ENCODE measurements around the gene WFIKKN2.

The WFIKKN2 gene

GRCh38 chr17:50834429-50835300 lies 721 bp upstream of the WFIKKN2 start:
- peak; percentile 34 for DNase-seq (ENCODE audit: low read depth)

GRCh38 chr17:50836826-50837225 lies 1.4 kb downstream of the WFIKKN2 start:
- DNase-seq (ENCODE audit: low read depth), result no peak

- no peak for DNase-seq (ENCODE audit: low read depth)
These were observed 2.0 kb downstream of the WFIKKN2 start for GRCh38 chr17:50837286-50837979.

GRCh38 chr17:50837980-50838954 lies 2.9 kb downstream of the WFIKKN2 start:
- no peak for DNase-seq (ENCODE audit: low read depth)

DNA sequence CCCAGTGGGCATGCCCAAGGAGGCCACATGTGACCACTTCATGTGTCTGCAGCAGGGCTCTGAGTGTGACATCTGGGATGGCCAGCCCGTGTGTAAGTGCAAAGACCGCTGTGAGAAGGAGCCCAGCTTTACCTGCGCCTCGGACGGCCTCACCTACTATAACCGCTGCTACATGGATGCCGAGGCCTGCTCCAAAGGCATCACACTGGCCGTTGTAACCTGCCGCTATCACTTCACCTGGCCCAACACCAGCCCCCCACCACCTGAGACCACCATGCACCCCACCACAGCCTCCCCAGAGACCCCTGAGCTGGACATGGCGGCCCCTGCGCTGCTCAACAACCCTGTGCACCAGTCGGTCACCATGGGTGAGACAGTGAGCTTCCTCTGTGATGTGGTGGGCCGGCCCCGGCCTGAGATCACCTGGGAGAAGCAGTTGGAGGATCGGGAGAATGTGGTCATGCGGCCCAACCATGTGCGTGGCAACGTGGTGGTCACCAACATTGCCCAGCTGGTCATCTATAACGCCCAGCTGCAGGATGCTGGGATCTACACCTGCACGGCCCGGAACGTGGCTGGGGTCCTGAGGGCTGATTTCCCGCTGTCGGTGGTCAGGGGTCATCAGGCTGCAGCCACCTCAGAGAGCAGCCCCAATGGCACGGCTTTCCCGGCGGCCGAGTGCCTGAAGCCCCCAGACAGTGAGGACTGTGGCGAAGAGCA lies 4.4 kb downstream of the WFIKKN2 start:
- DNase-seq (ENCODE audit: low read depth), result no peak

GRCh38 chr17:50840311-50840851 lies 5.0 kb downstream of the WFIKKN2 start:
- DNase-seq (ENCODE audit: low read depth), result no peak

- no peak for DNase-seq (ENCODE audit: low read depth)
These were observed 6.0 kb downstream of the WFIKKN2 start for GRCh38 chr17:50841277-50841948.

- DNase-seq (ENCODE audit: low read depth), result peak; percentile 58
These were observed 6.6 kb downstream of the WFIKKN2 start for GRCh38 chr17:50841949-50842354.

- DNase-seq (ENCODE audit: low read depth), result no peak
These were observed 7.2 kb downstream of the WFIKKN2 start for GRCh38 chr17:50842506-50843149.

DNA sequence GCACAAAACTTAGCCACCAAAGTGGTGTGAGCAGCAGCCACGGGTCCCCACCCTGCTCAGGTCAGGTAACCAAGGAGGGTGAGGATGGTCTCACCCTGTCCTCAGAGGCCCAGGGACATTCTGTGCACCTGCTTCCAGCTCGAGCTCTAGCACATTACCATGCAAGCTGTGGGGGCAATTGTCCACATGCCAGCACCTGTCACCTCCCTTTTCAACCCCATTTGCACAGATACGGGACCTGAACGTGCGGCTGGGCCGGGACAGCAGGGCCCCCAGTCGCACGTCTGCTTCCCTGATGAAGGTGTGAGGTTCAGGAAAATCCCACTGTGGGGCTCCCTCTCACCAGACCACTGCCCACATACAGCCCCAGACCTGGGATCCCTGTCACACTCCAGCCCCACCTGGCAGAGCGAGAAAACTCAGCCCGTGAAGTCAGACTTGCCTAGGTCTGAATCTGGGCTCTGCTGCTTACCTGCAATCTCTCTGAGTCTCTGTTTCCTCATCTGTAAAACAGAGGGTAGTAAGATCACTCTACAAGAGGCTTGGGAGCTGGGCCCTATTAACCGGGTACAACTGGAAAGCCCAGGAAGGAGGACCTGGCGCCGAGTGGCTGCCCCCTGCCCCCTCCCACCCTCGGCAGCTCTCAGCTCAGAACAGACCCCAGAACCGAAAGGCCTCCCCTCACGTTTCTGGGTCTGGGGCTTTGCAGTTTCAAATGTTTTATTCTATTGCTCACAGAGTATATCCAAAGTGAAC lies 7.9 kb downstream of the WFIKKN2 start:
- DNase-seq (ENCODE audit: low read depth), result no peak

DNA sequence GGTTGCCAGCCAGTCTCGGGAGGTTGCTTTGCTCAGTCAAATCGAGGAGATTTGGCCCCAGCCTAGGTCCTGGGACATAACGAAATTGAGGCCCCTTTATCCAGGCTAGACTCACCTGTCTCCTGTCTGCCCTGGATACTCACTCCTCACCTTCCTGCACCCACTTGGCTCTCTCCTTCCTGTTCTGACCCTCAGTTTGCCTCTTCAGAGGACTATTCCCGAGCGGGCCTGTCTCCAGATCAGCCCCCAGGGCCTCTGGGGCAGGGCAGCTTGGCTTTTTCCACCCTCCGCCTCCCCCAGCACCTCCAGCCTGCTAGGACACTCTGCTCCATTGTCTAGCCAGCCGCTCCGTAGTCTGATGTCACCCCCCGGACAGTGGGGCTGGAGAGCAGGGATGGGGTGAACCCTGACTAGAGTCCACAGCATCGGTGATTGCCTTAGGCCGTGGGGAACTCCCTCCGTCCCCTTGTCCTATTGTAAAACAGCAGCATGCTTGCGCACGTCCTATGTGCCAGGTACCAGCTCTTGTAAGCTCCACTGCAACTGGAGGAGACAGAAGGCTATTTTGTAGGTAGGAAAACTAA lies 8.8 kb downstream of the WFIKKN2 start:
- no peak for DNase-seq (ENCODE audit: low read depth)

DNA sequence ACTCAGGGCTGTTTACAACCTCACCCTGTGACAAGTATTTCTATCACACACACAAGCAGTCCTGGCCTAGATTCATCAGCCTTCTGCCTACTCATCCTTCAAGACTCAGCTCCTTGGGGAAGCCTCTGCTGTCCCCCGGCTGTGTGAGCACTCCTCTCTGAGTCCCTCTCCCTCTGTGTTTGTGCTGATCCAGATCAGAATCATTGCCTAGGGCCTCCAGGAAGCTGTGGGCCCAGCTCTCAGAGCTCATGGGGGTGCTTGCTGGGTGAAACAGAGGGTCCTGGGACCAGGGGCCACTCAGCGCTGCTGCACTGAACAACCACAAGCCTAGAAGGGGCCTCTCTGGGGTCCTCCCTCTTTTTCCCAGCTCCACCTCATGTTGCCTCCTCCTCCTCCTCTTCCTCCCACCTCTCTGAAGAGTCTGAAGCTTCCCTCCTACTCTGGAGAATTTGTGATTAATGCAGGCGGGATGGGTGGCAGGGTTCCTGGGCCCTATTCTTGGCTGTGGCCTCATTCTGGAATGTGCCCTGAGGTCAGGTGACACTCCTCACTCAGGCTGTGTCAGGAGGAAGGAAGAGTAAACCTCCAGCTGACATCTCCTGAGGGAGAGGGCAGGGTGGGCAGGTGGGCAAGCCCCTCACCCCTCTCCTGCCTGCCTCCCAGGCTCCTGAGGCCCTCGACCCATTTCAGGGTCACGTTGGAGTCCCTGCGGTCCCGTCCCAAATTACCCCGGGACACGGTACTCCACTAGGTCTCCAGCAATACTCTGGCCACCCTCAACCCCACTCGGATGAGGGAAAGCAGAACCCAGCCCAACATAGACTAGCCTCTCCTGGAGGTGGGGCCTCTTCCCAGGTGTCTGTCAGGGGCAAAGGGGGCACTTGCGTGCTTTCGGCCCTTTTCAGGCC lies 10.1 kb downstream of the WFIKKN2 start:
- DNase-seq (ENCODE audit: low read depth), result peak; percentile 65

- DNase-seq (ENCODE audit: low read depth), result no peak
These were observed 12.2 kb downstream of the WFIKKN2 start for GRCh38 chr17:50847566-50847965.

DNA sequence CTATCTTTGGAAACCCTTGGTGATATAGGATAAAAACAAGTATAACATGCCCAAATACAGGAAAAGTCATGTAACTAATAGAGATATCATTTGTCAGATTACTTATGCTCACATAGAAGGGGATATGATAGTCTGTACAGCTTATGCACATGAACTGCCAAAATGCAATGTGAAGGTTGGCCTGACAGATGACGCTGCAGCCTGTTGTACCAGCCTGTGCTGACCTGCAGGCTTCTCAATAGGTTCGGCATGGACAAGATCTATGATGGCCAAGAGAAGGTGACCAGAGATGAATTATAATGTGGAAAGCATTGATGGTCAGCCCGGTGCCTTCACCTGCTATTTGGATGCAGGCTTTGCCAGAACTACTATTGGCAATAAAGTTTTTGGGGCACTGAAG lies 12.7 kb downstream of the WFIKKN2 start:
- DNase-seq (ENCODE audit: low read depth), result no peak

GRCh38 chr17:50848711-50849110 lies 13.3 kb downstream of the WFIKKN2 start:
- no peak for DNase-seq (ENCODE audit: low read depth)

GRCh38 chr17:50850640-50851039 lies 15.3 kb downstream of the WFIKKN2 start:
- DNase-seq (ENCODE audit: low read depth), result no peak

DNA sequence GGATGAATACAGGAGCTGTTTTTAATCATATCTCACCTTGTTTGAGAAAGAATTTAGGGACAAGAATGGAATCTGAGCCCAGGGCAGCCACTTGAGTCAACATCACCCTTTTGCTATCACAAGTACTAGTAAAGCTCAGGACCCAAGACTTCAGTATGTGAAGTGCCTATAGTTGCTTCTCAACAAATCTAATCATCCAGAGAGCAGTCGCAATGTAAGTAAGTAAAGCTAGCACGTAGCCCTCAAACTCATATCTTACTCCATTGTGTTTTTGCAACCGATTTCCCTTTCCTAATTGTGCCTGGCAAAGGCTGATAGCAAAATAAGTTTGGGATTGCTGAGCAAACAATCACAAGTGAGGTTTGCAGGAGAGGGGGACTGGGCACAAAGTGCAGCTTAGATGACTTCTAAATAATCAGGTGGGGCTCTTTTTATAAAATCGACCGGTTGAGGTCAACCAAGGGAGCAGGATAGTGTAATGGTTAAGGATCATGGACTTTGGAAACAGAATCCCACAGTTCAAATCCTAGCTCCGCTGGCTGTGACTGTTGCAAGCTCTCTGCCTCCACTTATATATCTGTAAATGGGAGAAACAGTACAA lies 17.7 kb downstream of the WFIKKN2 start:
- DNase-seq (ENCODE audit: low read depth), result no peak

DNA sequence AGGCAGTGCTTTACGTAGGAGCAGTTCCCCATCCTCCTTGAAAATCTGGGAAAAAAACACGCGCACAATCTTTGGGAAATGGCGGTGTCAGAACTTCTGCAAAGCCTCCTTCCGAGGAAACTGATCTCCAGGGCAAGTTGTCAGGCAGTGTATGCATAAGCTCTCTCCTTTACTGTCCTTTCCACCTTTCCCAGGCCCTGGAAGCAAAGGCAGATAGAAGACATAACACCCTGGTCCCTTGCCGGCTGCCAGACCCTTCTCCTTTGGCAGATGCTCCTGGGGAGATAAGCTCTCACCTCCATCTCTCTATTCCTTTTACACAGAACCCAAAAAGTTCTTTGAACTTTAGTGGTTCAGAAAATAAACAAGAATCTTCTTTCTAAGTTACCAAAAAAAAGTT lies 18.4 kb downstream of the WFIKKN2 start:
- DNase-seq (ENCODE audit: low read depth), result no peak

All from iris pigment epithelial cell (primary cell).